Aorta (tissue), 5 donors: ENCODE data around the gene CISH. TPM values are rescaled to one million over a fixed set of nuclear protein-coding genes. Genes with fewer than 3 reads are reported as not detected.
A peak's percentile ranks its signal among the peaks of the same experiment; 100 is the strongest.

Experiments
- ATAC-seq: fragments of 200-7000 bp; cut with Tn5 transposase; one replicate; pipeline ENCODE4 v1.9.1; 2022; ENCODE audit warnings: moderate library complexity; ENCODE audit not compliant: low FRiP score
- DNase-seq, 2 donors: peaks; one replicate each; pipeline ENCODE4 v3.0.0-alpha.2; 2020
- H3K27ac ChIP-seq, 2 donors: one replicate each; pipeline ENCODE4 v1.5.1; 2013; ENCODE audit warnings: low read length in 2 of 2, mild to moderate bottlenecking in 2 of 2, moderate library complexity in 2 of 2, control low read depth in 1 of 2, inconsistent platforms in 1 of 2, low read depth in 1 of 2
- H3K27me3 ChIP-seq, 2 donors: one replicate each; pipeline ENCODE4 v1.6.1; 2013; ENCODE audit warnings: control low read depth in 1 of 2, low read length in 1 of 2, mild to moderate bottlenecking in 1 of 2, moderate library complexity in 1 of 2; ENCODE audit not compliant: insufficient read depth in 2 of 2, control insufficient read depth in 1 of 2
- H3K36me3 ChIP-seq, 2 donors: one replicate each; pipeline ENCODE4 v1.6.1; 2013; ENCODE audit warnings: control low read depth in 1 of 2, low read length in 1 of 2, mild to moderate bottlenecking in 1 of 2; ENCODE audit not compliant: insufficient read depth in 2 of 2, control insufficient read depth in 1 of 2
- H3K4me1 ChIP-seq, 2 donors: one replicate each; pipeline ENCODE4 v1.6.1; 2013; ENCODE audit warnings: low read length in 2 of 2, control low read depth in 1 of 2, mild to moderate bottlenecking in 1 of 2, moderate library complexity in 1 of 2; ENCODE audit not compliant: insufficient read depth in 2 of 2, control insufficient read depth in 1 of 2
- H3K4me3 ChIP-seq, 2 donors: one replicate each; pipeline ENCODE4 v1.5.1; 2013; ENCODE audit warnings: low read length in 2 of 2, control low read depth in 1 of 2, mild to moderate bottlenecking in 1 of 2
- H3K9me3 ChIP-seq: one replicate; pipeline ENCODE4 v1.6.1; 2013; ENCODE audit warnings: mild to moderate bottlenecking, low read length; ENCODE audit not compliant: control insufficient read depth
- WGBS, 2 donors: extraction: QIAGEN DNeasy Blood & Tissue Kit; methylation state at CpG; one replicate each; pipeline ENCODE4 v1.1.7; 2013; 5-methylcytosine and 5-hydroxymethylcytosine counted together
- intact Hi-C, 2 donors: fragments of 100-400 bp; cut with DNase I; formaldehyde crosslinking; loops; one replicate each; pipeline versions ENCODE4 v1.14.2 to v1.15.0; 2022
- polyA plus RNA-seq, 2 donors: library from polyadenylated mRNA; stranded (reverse); fragments of 200-250 nt; gene quantifications; one replicate each; pipeline ENCODE4 v1.2.3, GENCODE V29; 2013
- total RNA-seq, 2 donors: library from RNA; stranded (reverse); fragmentation: NEBNext Ultra II Directional; extraction: Animal tissue kit (Norgen Biotek cat#: 25700); gene quantifications; one replicate each; pipeline ENCODE4 v1.2.1, GENCODE V29; 2021
- donor health status: healthy with polysubstance abuse.
- donor health status: Bipolar disorder and iron deficiency.
- donor health status: DM: no; HTN: no; CAD: no.
- donor health status: DM: no; HTN: no; CAD: no.
- donor health status: DM: yes; HTN: yes; CAD: no.

The CISH gene
- total and polyA plus RNA-seq, 4 donors: 1.5 to 10.1 (median 6.0) TPM

DNA sequence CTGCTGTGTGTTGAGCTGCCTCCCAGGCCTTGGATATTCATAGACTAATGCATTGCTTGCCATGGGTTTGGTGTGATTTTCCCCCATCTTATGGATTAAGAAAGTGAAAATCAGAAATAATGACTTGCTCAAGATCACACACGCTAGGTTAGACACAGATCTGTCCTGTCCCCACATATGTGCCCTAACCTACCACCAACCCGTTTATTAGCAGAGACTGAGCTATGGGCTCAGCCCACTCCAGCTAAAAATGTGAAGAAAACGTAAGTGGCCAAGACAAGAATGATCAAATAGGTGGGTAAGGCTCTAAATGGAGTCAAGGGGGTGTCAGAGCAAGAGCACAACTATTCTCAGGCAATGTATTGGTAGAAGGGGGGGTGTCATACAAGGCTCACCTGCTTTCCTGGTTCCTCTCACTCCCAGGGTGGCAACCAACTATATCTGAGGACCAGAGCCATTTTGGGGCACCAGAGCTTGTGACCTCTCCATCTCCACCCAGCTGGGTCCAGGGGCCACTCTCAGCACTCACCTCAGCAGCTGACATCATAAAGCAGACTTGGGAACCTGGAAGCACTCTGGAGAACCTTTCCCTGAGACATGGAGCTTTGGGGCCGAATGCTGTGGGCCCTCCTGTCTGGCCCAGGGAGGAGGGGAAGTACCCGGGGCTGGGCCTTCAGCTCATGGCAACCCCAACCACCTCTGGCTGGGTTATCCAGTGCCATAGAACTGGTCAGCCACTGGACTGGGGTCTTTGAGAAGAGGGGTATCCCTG, 40.9 kb downstream of the CISH start:
- WGBS, 2 donors: 72 to 74% methylated on average over 5 of the region's 5 CpGs
- Histone ChIP-seq H3K9me3 (no peaks in the 10 kb centered on the region), H3K4me3 (no peak overlapping the region), H3K4me1 (no peaks in the 10 kb centered on the region), H3K36me3 (no peaks in the 10 kb centered on the region), H3K27me3 (no peaks in the 10 kb centered on the region), H3K27ac (no peak overlapping the region)
- no peak for DNase-seq
- intact Hi-C loops: loop anchor here (1.0 to 10.0 kb wide), 3 partner anchors 44 to 812 kb away; no protein-coding TSS in a partner anchor
- no peak for ATAC-seq

DNA sequence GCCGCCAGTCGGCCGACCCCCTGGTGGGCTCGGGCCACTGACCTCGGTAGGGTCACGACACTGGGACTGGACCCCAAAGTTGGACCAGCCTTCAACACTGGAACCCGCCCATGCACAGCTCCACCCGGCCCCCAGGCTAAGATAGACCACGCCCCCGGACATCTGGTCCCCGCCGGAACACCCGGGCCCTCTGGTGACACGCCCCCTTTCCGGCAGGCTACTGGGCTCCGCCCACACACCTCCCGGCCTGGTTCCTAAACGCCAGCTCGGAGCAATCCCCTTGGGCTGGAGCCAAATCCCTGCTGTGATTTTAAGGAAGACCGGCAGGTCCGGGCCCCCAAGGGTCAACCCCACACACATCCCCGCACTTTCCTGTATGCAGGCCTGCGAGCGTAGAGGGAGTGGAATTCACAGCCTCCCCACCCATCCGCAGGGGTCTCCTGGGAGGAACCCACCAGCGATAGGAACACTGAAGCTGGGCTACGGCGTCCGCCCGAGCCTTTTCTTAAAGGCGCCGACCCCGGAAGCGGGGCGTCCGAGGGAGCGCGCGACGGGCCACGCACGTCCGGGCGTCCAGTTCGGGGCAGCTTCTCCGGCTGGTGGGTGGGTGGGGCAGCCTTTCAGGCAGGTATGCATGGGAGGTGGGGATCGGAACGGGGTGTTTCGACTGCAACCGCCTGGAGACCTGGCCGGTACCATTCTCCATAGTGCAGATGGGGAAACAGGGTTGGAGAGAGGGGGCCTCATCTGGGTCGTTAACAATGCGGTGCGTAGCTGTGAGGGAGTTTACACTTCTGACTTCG, 42.4 kb downstream of the CISH start, which contains the start of gene HEMK1:
HEMK1 (plus strand) TSS at position 576 of the 803 bp plus-strand sequence. CDS start 1,583 bp downstream, outside the sequence.
- DNase-seq: peak; percentile 99
- intact Hi-C loops: loop anchor here in 1 of 2 donors (1.0 kb wide), 1 partner anchor 32 kb away; no protein-coding TSS in a partner anchor
- ATAC-seq: peak; percentile 95
- 0% methylated on average over 53 to 55 of the region's 55 CpGs for WGBS, 2 donors
- no peaks in the 10 kb centered on the region for H3K27me3 ChIP-seq
- H3K4me1 ChIP-seq: no peaks in the 10 kb centered on the region
- peak within 1 kb of the TSS; percentile 56 to 62 for H3K4me3 ChIP-seq
- H3K27ac ChIP-seq: peak within 1 kb of the TSS in 1 of 2 donors; percentile 72
- no peaks in the 10 kb centered on the region for H3K9me3 ChIP-seq
- H3K36me3 ChIP-seq: no peaks in the 10 kb centered on the region

DNA sequence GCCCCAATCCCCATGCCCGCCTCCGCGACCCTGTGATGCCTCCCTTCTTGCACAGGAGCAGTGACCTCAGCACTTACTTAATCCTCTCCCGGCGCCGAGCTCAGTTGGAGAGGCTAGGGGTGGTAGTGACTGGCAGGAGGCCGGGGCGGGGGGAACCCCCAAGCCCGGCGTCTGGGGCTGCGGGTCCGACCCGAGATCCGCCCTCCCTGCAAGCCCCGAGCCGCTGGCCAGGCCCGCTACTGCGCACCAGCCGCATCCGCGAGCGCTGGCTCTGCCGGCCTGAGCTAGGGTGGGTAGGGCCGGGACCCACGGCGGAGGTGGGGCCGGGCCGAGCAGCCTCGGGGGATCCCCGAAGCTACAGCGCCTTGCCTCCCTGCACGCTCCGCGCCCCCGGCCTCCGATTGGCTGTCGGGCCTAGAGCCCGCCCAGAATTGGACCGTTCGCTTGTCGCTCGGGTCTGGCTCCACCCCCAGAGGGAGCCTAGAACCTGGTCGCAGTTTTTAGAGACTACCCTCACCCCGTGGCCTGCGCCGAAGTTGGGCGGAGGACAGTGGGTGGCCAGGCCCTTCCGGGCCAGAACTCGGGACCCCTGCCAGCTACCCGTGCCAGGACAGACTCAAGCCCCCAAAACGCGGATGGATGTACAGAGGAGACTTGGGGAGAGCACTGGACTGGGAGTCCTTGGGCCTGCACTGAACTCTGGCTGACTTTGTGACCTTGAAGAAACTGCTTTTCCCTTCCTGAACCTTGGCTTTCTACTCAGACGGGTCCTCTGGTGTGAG, 44.0 kb downstream of the CISH start, which contains the start of gene C3orf18:
C3orf18 (minus strand) TSS at position 362 of the 782 bp plus-strand sequence. CDS start 2,048 bp downstream, outside the sequence.
- intact Hi-C loops: no loop called here
- peak within 1 kb of the TSS; percentile 36 to 62 for H3K4me3 ChIP-seq
- no peaks in the 10 kb centered on the region for H3K9me3 ChIP-seq
- H3K36me3 ChIP-seq: no peaks in the 10 kb centered on the region
- peak within 1 kb of the TSS in 1 of 2 donors; percentile 41 for H3K27ac ChIP-seq
- WGBS, 2 donors: 1% methylated on average over 52 to 53 of the region's 53 CpGs
- no peaks in the 10 kb centered on the region for H3K27me3 ChIP-seq
- H3K4me1 ChIP-seq: no peaks in the 10 kb centered on the region
- peak; percentile 89 for ATAC-seq
- DNase-seq: peak; percentile 97

DNA sequence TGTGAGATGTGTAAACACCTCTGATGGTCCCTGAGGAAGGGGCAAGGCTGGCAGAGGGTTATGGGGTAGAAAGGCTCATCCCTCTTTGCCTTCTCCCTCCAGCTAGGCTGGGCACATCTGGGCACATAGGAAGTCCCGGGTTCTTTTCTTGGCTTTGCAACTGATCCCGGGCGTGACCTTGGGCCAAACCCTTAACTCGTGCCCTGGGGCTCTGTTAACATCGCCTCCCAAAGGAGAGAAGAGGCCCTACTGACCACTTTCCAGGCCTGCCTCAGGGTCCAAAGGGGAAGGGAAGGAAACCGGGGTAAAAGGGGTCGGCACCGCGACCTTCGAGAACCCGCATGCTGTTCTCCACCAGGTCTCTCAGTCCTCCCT, 44.6 kb downstream of the CISH start:
- peak overlapping the region in 1 of 2 donors; percentile 7 for H3K27ac ChIP-seq
- 4% methylated on average over 11 of the region's 11 CpGs for WGBS, 2 donors
- ATAC-seq (no peak), DNase-seq (no peak)
- H3K4me1 ChIP-seq: no peaks in the 10 kb centered on the region
- no peaks in the 10 kb centered on the region for H3K36me3 ChIP-seq
- intact Hi-C loops: no loop called here
- no peaks in the 10 kb centered on the region for H3K27me3 ChIP-seq
- H3K9me3 ChIP-seq: no peaks in the 10 kb centered on the region
- peak overlapping the region; percentile 36 to 62 for H3K4me3 ChIP-seq

DNA sequence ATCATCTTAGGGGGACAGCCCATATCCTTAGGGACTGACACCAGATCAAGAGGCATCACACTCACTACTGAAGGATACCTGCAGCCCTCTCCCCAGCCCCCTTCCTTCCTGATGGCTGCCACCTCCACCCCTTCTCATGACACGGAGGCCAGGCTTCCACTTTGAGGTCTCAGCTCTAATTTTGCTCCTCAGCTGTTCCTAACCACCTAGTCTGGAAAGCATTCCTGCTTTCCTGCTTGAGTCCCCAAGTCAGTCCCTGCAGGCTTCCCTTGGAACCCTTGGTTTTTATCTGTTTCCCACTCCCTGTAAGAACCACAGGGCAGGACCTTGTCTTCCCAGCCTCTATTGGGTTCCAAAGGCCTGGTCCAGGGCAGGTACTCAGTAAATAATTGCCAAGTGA, 47.3 kb downstream of the CISH start:
- Histone ChIP-seq H3K4me1 (no peaks in the 10 kb centered on the region), H3K4me3 (no peak overlapping the region), H3K36me3 (no peaks in the 10 kb centered on the region), H3K27me3 (no peaks in the 10 kb centered on the region), H3K9me3 (no peaks in the 10 kb centered on the region), H3K27ac (no peak overlapping the region)
- DNase-seq: no peak
- ATAC-seq: no peak
- 75 to 89% methylated on average over 1 of the region's 1 CpG for WGBS, 2 donors
- intact Hi-C loops: no loop called here

DNA sequence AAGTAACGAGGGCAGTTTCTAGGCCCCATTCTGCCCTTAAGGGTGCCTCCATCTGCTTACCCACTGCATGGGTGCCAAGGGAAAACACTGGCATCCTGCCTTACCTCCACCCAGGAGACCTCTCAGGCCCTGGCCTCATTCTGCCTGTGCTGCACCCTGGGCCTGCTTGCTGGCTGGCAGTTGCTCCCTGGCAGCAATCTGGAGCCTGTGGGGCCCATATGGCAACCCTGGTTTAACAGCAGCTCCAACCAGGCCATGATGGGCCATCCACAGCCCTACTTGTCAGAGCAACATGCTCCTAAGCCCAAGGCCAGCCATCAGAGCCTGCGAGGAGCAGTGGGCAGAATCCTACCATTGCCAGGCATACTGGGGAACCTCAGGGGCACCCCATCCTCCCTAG, 47.7 kb downstream of the CISH start:
- ATAC-seq (no peak), DNase-seq (no peak)
- Histone ChIP-seq H3K27ac (no peak overlapping the region), H3K27me3 (no peaks in the 10 kb centered on the region), H3K4me1 (no peaks in the 10 kb centered on the region), H3K9me3 (no peaks in the 10 kb centered on the region), H3K36me3 (no peaks in the 10 kb centered on the region), H3K4me3 (no peak overlapping the region)
- intact Hi-C loops: no loop called here
- WGBS, 2 donors: 71 to 72% methylated on average over 2 of the region's 2 CpGs

DNA sequence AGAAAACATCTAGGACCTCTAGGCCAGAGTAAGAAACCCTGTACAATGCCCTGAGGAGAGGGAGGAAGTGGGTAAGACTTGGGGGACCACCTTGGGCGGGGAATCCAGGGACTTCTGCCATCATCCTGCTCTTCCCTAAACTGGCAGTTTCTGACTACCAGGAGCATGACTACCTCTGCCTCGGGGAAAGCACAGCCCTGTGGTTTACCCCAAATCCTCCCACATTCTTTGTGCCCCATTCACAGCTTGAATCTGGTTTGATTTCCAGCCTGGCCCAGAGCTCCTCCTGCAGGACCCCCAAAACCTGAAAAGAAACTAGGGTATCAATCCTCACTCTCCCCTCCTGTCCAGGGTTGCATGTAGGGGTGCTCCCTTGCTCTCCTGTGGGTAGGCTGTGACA, 48.7 kb downstream of the CISH start:
- ATAC-seq (no peak), DNase-seq (no peak)
- Histone ChIP-seq H3K9me3 (no peaks in the 10 kb centered on the region), H3K27ac (no peak overlapping the region), H3K36me3 (no peaks in the 10 kb centered on the region), H3K4me1 (no peaks in the 10 kb centered on the region), H3K27me3 (no peaks in the 10 kb centered on the region), H3K4me3 (no peak overlapping the region)
- WGBS, 2 donors: 80 to 91% methylated on average over 2 of the region's 2 CpGs
- intact Hi-C loops: no loop called here

DNA sequence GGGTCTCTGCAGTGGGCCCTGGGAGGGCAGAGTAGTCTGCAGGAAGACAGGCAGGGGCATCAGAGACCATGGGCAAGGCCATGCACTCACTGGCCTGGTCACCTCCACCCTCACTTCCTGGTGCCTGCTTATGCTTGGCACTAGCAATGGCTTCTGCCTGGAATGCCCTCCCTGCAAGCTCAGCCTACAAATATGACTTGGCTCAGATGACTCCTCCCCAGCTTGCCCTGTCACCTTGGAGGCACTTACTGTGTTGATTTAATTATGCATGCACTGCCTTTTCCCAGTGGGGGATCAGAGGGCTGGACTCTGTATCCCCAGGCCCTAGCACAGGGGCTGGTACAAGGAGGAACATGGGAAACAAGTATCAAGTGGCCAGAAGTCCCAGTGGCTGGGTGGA, 51.9 kb downstream of the CISH start:
- H3K4me1 ChIP-seq: no peaks in the 10 kb centered on the region
- no peaks in the 10 kb centered on the region for H3K36me3 ChIP-seq
- H3K9me3 ChIP-seq: no peaks in the 10 kb centered on the region
- ATAC-seq (no peak), DNase-seq (no peak)
- intact Hi-C loops: no loop called here
- H3K27ac ChIP-seq: no peak overlapping the region
- no peak overlapping the region for H3K4me3 ChIP-seq
- H3K27me3 ChIP-seq: no peaks in the 10 kb centered on the region
